IMR-90 (cell line): ENCODE data around the gene PALLD. TPM values are rescaled to one million over a fixed set of nuclear protein-coding genes. Genes with fewer than 3 reads are reported as not detected.

Experiments
- ATAC-seq: fragments of 200-7000 bp; cut with Tn5 transposase; 2 replicates; pipeline ENCODE4 v1.9.1; 2020; ENCODE audit warnings: low read depth, mild to moderate bottlenecking, moderate library complexity
- BruUV-seq: library from RNA; stranded (reverse); fragments of 400-500 nt; replicated peaks from 2 replicates; lab custom pipeline; 2021; lab: Mats Ljungman, UMichigan
- CTCF ChIA-PET: fragments of 300-600 bp; formaldehyde crosslinking; extraction: SDS; loops from one replicate; lab custom pipeline; 2021; ENCODE audit warnings: antibody characterized with exemption; lab: Yijun Ruan, JAX
- POLR2A ChIA-PET: fragments of 300-600 bp; sonication (Branson Sonifier 250); formaldehyde crosslinking; loops from one replicate; lab custom pipeline; 2022; ENCODE audit warnings: antibody characterized with exemption; ENCODE audit not compliant: unreplicated experiment; lab: Charles Lee
- DNase-seq: peaks from one replicate; pipeline ENCODE4 v3.0.0; 2013
- H2AFZ ChIP-seq: replicated peaks from 2 replicates; pipeline ENCODE3; 2013; ENCODE audit warnings: low read length, mild to moderate bottlenecking; ENCODE audit not compliant: poor library complexity
- H2AK5ac ChIP-seq: 2 replicates; pipeline ENCODE4 v1.6.1; 2013; ENCODE audit warnings: low read depth, low read length, inconsistent platforms
- H2AK9ac ChIP-seq: replicated peaks from 2 replicates; pipeline ENCODE3; 2013; ENCODE audit warnings: mild to moderate bottlenecking, low read depth, low read length, moderate library complexity; ENCODE audit not compliant: poor library complexity
- H2BK120ac ChIP-seq: 2 replicates; pipeline ENCODE4 v1.6.1; 2013; ENCODE audit warnings: low read depth, low read length, inconsistent platforms
- H2BK15ac ChIP-seq: 3 replicates; pipeline ENCODE4 v1.6.1; 2013; ENCODE audit warnings: low read depth, low read length, inconsistent platforms
- H2BK20ac ChIP-seq: 2 replicates; pipeline ENCODE4 v1.6.1; 2013; ENCODE audit warnings: low read depth, mild to moderate bottlenecking, inconsistent platforms, low read length, moderate library complexity
- H2BK5ac ChIP-seq: 2 replicates; pipeline ENCODE4 v1.6.1; 2013; ENCODE audit warnings: mild to moderate bottlenecking, low read depth, low read length, inconsistent platforms; ENCODE audit not compliant: poor library complexity, severe bottlenecking
- H3K14ac ChIP-seq: replicated peaks from 2 replicates; pipeline ENCODE4 v1.6.1; 2013; ENCODE audit warnings: low read depth, low read length, inconsistent platforms
- H3K18ac ChIP-seq: 2 replicates; pipeline ENCODE4 v1.6.1; 2013; ENCODE audit warnings: low read depth, low read length, control low read depth
- H3K23ac ChIP-seq: 2 replicates; pipeline ENCODE4 v1.6.1; 2013; ENCODE audit warnings: low read depth, low read length, inconsistent platforms
- H3K27ac ChIP-seq: 2 replicates; pipeline ENCODE4 v1.5.1; 2013; ENCODE audit warnings: mild to moderate bottlenecking, control low read depth, low read length; ENCODE audit not compliant: insufficient read depth
- H3K27me3 ChIP-seq: 2 replicates; pipeline ENCODE4 v1.6.1; 2013; ENCODE audit warnings: low read length; ENCODE audit not compliant: control insufficient read depth, insufficient read depth
- H3K36me3 ChIP-seq: 2 replicates; pipeline ENCODE4 v1.6.1; 2013; ENCODE audit warnings: low read length, mixed read lengths; ENCODE audit not compliant: control insufficient read depth, insufficient read depth
- H3K4ac ChIP-seq: 2 replicates; pipeline ENCODE4 v1.6.1; 2013; ENCODE audit warnings: low read depth, low read length, inconsistent platforms
- H3K4me1 ChIP-seq: 2 replicates; pipeline ENCODE4 v1.6.1; 2013; ENCODE audit warnings: low read length, mixed read lengths; ENCODE audit not compliant: control insufficient read depth, insufficient read depth
- H3K4me2 ChIP-seq: 2 replicates; pipeline ENCODE4 v1.6.1; 2013; ENCODE audit warnings: low read depth, mild to moderate bottlenecking, control low read depth, low read length, moderate library complexity
- H3K4me3 ChIP-seq: 2 replicates; pipeline ENCODE4 v1.5.1; 2013; ENCODE audit warnings: low read depth, mild to moderate bottlenecking, control low read depth, low read length, moderate library complexity; ENCODE audit not compliant: insufficient read depth
- H3K56ac ChIP-seq: 2 replicates; pipeline ENCODE4 v1.6.1; 2013; ENCODE audit warnings: low read length, inconsistent platforms; ENCODE audit not compliant: insufficient read depth; ENCODE audit errors: extremely low read depth
- H3K79me1 ChIP-seq, 2 experiments: 2 replicates each; pipeline ENCODE4 v1.6.1; 2013; ENCODE audit warnings: low read length in 2 of 2, inconsistent platforms in 1 of 2, low read depth in 1 of 2
- H3K9ac ChIP-seq: 2 replicates; pipeline ENCODE4 v1.6.1; 2013; ENCODE audit warnings: low read depth, low read length, control low read depth
- H3K9me1 ChIP-seq: 2 replicates; pipeline ENCODE4 v1.6.1; 2013; ENCODE audit warnings: low read length, inconsistent platforms; ENCODE audit not compliant: insufficient read depth
- H3K9me3 ChIP-seq: 2 replicates; pipeline ENCODE4 v1.6.1; 2013; ENCODE audit warnings: low read length; ENCODE audit not compliant: control insufficient read depth, insufficient read depth
- H4K20me1 ChIP-seq: 2 replicates; pipeline ENCODE4 v1.6.1; 2013; ENCODE audit warnings: low read length, inconsistent platforms; ENCODE audit not compliant: insufficient read depth
- H4K5ac ChIP-seq: 2 replicates; pipeline ENCODE4 v1.6.1; 2013; ENCODE audit warnings: mild to moderate bottlenecking, low read depth, low read length, control low read depth
- H4K8ac ChIP-seq, 2 experiments: 2 replicates each; pipeline ENCODE4 v1.6.1; 2013; ENCODE audit warnings: low read depth in 2 of 2, low read length in 2 of 2, control low read depth in 1 of 2, inconsistent platforms in 1 of 2
- H4K91ac ChIP-seq: 2 replicates; pipeline ENCODE4 v1.6.1; 2013; ENCODE audit warnings: low read depth, low read length, inconsistent platforms; ENCODE audit not compliant: insufficient read depth
- FOS ChIP-seq: fragments of 150-350 bp; IDR thresholded peaks from 2 replicates; pipeline ENCODE4 v1.6.1; 2016; ENCODE audit warnings: low read depth, low read length
- RAD21 ChIP-seq: IDR thresholded peaks from 2 replicates; pipeline ENCODE4 v1.6.1; 2012; ENCODE audit warnings: low read length, improper control_type of control experiment
- WGBS, 2 experiments: methylation state at CpG; one replicate each; pipeline versions ENCODE4 v1.1.5 to v1.1.7; 2013; ENCODE audit warnings: missing lambda C conversion rate in 2 of 2; ENCODE audit not compliant: insufficient read length in 1 of 2; ENCODE audit errors: extremely low coverage in 2 of 2; 5-methylcytosine and 5-hydroxymethylcytosine counted together
- dilution Hi-C: fragments of 300-500 bp; cut with HindIII; formaldehyde crosslinking; loops from one replicate; pipeline ENCODE4 v1.14.3; 2018; ENCODE audit warnings: low sequenced_read_pairs; ENCODE audit not compliant: unreplicated experiment
- in situ Hi-C: fragments of 300-500 bp; cut with MboI; formaldehyde crosslinking; loops from 3 replicates; pipeline ENCODE4 v1.14.3; 2019; ENCODE audit warnings: low sequenced_read_pairs, inconsistent platforms, mixed read lengths
- intact Hi-C: fragments of 100-400 bp; cut with micrococcal nuclease; formaldehyde crosslinking; loops from 2 replicates; pipeline ENCODE4 v1.10.0; 2022
- polyA plus RNA-seq, 3 experiments: library from polyadenylated mRNA; depleted of rRNA; stranded (reverse); fragments of >200 nt; gene quantifications; 2 replicates each; pipeline ENCODE4 v1.2.3, GENCODE V29; 2012; ENCODE audit warnings: low replicate concordance in 1 of 3
- total RNA-seq: library from RNA; depleted of rRNA; stranded (reverse); fragments of >200 nt; gene quantifications from 2 replicates; pipeline ENCODE4 v1.2.3, GENCODE V29; 2012

Gene PALLD
- total and polyA plus RNA-seq, 2 of the 4 experiments (the other 2 are of a cell fraction), result 91.0 to 91.9 TPM

DNA sequence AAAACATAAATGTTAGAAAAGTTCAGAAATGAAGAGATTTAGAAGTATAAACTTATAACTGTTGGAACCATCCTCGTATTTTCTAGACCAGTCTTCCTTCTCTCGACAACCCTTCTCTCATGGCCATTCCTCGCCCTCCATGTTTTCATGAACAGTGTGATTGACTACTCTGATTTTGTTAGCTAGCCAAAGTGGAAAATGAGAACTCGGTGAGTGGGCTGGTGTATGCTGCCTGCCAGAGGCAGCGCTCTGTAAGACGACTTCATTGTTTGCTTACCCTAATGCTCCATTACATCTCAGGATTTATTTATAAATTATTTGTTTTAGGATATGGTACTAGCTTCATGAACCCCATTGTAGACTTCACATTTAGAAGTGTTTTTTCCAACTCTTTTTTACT, 360.2 kb downstream of the PALLD start:
- intact Hi-C loops, result no loop called here
- Histone ChIP-seq H4K5ac (peak overlapping the region; percentile 98), H4K8ac (peak overlapping the region; percentile 42 to 95; a peak in 2 of 4 replicates), H2BK5ac (peak overlapping the region; percentile 90), H3K4me2 (0 out of 2 replicates have a peak overlapping the region, but pooled peaks have one; percentile 61), H2BK20ac (peak overlapping the region; percentile 95), H2BK120ac (peak overlapping the region; percentile 97), H2AK5ac (peak overlapping the region; percentile 94), H3K9ac (no peak overlapping the region), H3K36me3 (peaks cover 29% of the 10 kb centered on the region), H3K79me1 (peaks cover 28 to 72% of the 10 kb centered on the region in 2 experiments), H4K91ac (peak overlapping the region; percentile 73), H2AFZ (no peak overlapping the region), H2BK15ac (peak overlapping the region; percentile 92; the same call in 2 of the 3 replicates), H3K23ac (peak overlapping the region; percentile 89; the same call in 1 of the 2 replicates), H3K27ac (peak overlapping the region; percentile 96; the same call in 1 of the 2 replicates), H3K4ac (peak overlapping the region; percentile 96), H2AK9ac (peak overlapping the region; percentile 6), H3K27me3 (no peaks in the 10 kb centered on the region), H3K18ac (peak overlapping the region; percentile 99), H3K9me3 (peaks cover 5% of the 10 kb centered on the region; the same call in 1 of the 2 replicates), H3K4me3 (no peak overlapping the region), H3K4me1 (peaks cover 27% of the 10 kb centered on the region), H4K20me1 (peaks cover 47% of the 10 kb centered on the region), H3K56ac (peak overlapping the region; percentile 23; the same call in 1 of the 2 replicates), H3K14ac (peak overlapping the region; percentile 91), H3K9me1 (peaks cover 32% of the 10 kb centered on the region)
- ATAC-seq, result no peak
- no TSS peak for BruUV-seq
- POLR2A ChIA-PET, result no interaction called here
- in situ Hi-C loops, result no loop called here
- no peak for TF ChIP-seq RAD21
- TF ChIP-seq FOS, result no peak
- DNase-seq, result peak; percentile 50
- WGBS, 2 experiments, result no CpG with 5 or more reads among the region's 6 CpGs
- CTCF ChIA-PET, result no interaction called here
- dilution Hi-C loops, result no loop called here
